ENCODE data around the gene KTN1.

The KTN1 gene

DNA sequence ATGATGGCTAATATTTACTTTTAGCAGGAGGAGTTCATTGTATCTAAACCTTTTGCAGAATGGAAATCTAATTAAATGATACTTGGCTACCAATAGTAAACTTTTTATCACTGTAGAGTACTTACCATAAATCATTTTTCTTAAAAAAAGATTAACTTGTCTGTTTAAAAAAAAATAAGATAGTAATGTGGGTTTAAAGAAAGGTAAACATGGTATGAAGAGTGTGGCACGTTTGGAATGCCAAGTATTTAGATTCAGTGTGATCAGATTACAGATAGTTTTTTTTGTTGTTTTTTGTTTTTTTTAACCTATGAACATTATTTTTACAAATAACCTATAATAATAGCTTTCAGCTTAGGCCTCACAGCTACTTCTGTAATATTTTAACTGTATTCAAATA is 25.8 kb downstream of the KTN1 start:
- no peak for DNase-seq (ENCODE audit: low read depth)

DNA sequence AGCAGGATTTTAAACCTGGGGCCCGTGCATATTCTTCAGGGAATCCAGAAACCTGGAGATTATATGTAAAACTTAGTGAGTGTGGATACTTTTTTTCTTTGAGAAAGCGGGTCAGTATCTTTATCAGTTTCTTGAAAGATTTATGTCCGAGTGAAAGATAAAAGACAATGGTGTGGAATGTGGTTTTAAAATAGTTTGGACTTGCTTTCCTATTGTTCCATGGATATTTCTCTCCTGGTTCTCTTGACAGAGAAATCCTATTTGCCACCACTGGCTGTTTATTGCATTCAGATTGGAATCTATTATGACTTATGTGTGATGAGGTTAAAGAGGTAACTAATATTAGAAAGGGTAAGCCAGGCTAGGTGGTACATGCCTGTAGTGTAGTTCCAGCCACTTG is 27.4 kb downstream of the KTN1 start:
- no peak for DNase-seq (ENCODE audit: low read depth)

DNA sequence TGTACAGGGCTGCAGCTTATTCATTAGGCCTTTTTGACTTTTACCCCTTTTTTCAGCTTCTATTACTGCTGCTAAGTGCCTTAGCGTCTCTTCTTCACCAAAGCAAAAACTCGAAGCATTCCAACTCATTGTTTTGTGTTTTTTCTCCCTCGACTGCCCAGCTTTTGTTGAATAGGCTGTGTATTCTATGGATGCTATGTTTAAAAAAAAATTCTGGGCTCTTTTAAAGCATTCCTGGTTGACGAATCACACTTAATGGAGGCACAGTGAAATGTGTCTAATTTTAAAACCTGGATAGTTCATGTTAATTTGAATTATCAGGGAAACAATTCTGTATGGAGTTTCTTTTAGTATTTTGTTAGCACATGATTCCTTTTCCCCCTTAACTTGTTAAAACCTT is 29.7 kb downstream of the KTN1 start:
- DNase-seq (ENCODE audit: low read depth), result no peak

- no peak for DNase-seq (ENCODE audit: low read depth)
Observed at GRCh38 chr14:55610713-55611370, 30.8 kb downstream of the KTN1 start.

DNA sequence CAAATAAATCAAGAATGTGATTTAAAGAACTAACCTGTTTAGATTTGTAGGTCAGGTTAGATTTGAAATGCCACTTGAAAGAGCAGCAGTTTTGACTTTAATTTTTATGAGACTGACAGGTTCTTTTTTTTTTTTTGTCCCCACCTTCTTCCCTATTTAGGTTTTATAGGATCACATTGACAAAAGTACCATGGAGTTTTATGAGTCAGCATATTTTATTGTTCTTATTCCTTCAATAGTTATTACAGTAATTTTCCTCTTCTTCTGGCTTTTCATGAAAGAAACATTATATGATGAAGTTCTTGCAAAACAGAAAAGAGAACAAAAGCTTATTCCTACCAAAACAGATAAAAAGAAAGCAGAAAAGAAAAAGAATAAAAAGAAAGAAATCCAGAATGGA is 31.9 kb downstream of the KTN1 start:
- DNase-seq (ENCODE audit: low read depth), result no peak

DNA sequence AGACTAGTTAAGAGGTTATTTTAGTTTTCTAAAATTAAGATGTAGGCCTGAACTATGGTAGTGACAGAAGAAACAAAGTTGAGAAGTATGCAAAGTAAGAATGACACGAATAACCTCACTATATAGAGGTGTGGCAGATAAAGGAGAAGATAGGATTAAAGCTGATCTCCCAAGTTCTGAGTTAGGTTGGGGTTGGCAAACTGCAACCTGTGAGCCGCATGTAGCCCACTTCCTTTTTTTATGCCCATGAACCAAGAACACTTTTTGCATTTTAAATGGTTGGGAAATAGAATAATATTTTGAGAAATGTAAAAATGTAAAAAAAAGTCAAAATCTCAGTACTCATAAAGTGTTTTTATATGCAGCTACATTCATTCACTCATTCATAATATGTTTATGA is 34.3 kb downstream of the KTN1 start:
- DNase-seq (ENCODE audit: low read depth), result no peak

DNA sequence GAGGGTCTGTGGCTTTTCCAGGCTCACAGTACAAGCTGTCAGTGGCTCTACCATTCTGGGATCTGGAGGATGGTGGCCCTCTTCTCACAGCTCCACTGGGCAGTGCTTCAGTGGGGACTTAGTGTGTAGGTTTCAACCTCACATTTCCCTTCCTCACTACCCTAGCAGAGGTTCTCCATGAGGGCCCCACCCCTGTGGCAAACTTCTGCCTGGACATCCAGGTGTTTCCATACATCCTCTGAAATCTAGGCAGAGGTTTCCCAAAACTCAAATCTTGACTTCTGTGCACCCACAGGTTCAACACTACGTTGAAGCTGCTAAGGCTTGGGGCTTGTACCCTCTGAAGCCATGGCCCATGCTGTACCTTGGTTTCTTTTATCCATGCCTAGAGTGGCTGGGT is 40.3 kb downstream of the KTN1 start:
- DNase-seq (ENCODE audit: low read depth), result no peak

- DNase-seq (ENCODE audit: low read depth), result no peak
Observed at GRCh38 chr14:55620981-55621380, 41.0 kb downstream of the KTN1 start.

GRCh38 chr14:55621391-55621790 is 41.4 kb downstream of the KTN1 start:
- DNase-seq (ENCODE audit: low read depth), result no peak

DNA sequence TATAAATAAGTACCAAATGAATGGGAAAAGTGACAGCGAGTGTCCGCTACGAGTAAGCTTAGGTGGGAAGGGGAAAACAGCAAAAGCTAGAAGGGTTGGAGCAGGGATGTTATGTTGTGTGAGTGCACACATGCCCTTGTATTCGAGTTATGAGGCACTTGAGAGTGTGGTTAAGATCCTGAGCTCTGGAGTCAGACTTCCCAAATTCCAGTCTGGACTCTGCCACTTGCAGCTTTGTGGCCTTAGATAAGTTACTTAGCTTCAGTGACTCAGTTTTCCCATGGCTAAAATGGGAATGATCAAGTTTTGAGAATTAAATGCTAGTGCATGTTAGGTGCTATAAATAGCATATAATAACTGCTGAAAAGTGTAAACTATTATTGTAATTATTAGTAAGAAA is 44.9 kb downstream of the KTN1 start:
- no peak for DNase-seq (ENCODE audit: low read depth)

GRCh38 chr14:55625481-55625880 is 45.5 kb downstream of the KTN1 start:
- no peak for DNase-seq (ENCODE audit: low read depth)

DNA sequence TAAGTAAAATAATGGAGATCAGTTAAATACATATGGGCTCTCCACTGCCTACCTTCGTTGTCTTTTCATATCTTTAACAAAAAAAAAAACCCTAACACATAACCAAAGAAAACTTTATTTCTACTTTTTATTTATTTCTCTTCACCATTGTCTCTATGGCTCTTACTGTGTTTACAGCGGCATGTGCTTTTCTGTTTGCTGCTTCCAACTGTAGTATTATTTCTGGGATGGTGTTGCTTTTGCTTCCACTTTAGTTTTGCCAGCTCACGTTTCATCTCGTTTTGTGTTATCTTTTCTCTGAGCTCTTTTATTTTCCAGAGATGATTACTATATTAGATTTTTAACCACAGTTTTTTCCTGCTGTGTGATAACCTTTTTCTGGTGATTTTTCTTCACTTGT is 46.1 kb downstream of the KTN1 start:
- DNase-seq (ENCODE audit: low read depth), result no peak

DNA sequence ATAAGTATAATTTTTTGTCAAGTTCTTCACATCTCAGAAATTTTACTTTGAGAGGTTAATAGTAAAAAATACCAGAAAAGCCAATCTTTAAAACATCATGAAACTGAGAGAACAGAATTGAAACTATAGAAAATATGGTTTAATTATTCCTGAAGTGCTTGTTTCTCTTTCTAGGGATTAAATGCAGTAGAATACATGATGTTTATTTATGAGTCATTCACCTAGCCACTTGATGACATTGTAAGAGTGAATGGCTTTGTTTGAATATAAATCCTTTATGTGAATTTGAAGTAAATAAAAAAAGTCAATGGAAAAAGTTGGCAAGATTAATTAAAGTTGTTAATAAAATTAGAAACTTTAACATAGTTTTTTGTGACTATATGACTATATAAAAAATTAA is 48.4 kb downstream of the KTN1 start:
- DNase-seq (ENCODE audit: low read depth), result no peak

DNA sequence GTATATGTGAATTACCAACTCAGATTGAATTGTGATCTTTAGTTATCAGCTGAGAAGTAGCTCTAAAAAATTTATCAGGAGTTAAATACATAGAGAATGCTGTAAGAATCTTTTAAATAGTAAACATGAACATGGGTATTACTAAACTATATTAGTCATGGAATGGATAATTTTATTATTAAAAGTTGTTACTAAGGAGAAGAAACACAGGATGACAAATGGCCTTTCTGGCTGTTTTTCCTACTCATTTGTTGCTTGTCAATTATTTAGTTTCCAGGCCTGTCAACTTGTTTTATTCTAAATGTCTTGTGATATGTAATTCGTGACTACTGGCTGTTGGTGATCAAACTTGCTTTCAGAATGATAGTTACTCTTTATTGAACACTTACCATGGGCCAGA is 58.7 kb downstream of the KTN1 start:
- DNase-seq (ENCODE audit: low read depth), result no peak

- no peak for DNase-seq (ENCODE audit: low read depth)
Observed at GRCh38 chr14:55641290-55641689, 61.3 kb downstream of the KTN1 start.

DNA sequence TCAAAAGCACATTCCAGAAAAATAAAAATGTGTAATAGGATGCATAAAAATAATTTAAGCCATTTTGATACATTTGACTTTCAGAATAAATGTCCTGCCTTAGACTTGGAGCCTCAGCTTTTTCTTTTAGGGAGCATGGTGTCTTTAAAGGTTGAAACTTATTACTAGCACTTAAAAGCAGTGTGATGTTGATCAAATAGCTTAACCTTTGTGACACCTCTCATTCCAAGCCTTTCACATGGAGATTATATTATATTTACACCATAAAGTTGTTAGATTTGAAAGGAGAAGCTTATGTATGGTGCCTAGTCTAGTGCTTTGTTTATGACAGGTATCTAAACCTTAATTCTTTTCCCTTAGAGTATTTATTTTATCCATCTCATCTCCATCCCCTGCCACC is 61.9 kb downstream of the KTN1 start:
- DNase-seq (ENCODE audit: low read depth), result no peak

DNA sequence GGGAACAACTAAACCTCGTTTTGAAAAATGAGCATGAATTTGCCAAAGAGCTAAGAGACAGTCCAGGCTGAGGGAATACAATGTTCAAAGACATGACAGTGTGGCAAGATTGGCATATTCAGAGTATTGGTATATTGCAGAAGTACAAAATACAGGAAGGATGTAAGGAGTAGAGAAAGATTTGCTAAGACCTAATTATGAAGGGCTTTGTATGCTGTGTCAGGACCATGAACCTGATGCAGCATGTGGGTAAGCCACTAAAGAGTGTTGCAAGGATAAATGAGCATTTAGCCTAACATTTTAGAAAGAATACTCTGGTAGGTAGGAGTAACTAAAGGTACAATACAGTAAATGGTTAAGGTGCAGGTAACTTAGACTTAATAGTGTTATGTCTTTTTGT is 65.1 kb downstream of the KTN1 start:
- no peak for DNase-seq (ENCODE audit: low read depth)

DNA sequence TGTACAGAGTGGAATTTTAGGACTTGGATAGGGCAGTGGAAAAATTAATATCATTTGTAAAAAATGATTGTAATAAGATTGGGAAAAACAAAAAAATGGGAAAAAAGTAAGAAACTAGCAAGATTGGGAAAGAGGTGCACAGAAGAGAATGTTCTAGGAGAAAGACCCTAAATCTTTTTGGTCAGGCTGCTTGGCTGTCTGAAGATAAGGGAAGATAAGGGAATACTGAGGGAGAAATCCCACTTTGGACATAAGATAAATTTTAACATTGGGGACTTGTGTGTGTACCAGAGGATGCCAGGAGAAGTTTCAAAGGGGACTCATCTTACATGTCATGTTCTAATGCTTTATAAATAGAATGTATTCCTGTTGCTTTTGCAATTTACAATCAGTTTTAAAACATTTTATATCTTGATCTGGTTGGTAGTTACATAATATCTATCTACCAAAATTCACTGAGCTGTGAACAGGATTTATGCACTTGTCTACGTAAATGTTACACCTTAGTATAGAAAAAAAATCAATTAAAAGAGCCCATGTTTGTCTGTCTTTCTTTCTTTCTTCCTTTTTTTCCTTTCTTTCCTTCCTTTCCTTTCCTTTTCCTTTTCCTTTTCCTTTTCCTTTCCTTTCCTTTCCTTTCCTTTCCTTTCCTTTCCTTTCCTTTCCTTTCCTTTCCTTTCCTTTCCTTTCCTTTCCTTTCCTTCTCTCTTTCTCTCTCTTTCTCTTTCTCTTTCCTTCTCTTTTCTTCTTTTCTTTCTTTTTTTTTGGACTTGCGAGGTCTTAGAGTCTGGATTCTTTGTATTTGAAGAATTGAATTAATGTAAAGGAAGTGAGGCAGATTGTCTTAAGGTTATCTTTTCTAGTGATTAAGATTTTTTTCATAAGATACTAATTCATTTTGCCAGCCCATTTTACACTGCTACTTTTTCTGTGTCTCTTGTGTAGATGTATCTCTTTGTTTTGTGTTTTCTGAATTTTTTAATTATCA is 66.1 kb downstream of the KTN1 start:
- no peak for DNase-seq (ENCODE audit: low read depth)

DNA sequence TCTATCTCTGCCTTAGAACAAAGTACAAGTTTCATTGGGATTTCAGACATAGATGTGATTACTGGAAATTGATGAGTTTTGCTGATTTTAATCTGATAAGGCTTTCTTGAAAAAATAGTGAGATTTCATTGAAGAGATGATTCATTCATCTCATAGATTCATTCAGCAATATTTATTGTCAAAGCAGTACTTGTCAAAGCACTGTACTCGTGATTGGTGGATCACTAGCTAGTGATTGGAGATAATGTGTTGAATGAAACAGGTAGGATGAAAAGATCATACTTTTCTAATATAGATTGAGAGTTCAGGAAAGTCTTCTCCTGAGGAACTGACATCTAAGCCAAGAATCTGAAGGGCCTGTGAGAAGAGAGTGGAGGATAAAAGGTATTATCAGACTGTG is 71.0 kb downstream of the KTN1 start:
- DNase-seq (ENCODE audit: low read depth), result no peak

- no peak for DNase-seq (ENCODE audit: low read depth)
Observed at GRCh38 chr14:55654243-55654642, 74.2 kb downstream of the KTN1 start.

DNA sequence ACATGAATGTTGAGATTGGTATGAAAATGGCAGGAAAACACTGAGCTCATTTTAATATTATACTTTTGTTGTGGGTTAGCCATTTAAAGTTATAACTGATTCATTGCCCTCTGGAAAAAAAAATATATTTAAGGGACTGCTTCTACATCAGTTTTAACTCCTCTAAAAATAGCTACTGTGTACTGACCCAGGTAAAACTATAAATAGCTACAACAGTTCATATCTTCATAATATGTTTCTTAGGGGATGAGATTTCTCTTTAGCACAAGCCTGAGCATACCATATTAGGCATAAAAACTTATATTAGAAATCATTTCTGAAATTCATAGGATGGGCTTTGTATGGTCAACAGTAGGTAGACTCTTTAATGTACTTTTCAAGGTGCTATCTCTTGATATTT is 81.0 kb downstream of the KTN1 start:
- DNase-seq (ENCODE audit: low read depth), result no peak

GRCh38 chr14:55662752-55663151 is 82.7 kb downstream of the KTN1 start:
- no peak for DNase-seq (ENCODE audit: low read depth)

DNA sequence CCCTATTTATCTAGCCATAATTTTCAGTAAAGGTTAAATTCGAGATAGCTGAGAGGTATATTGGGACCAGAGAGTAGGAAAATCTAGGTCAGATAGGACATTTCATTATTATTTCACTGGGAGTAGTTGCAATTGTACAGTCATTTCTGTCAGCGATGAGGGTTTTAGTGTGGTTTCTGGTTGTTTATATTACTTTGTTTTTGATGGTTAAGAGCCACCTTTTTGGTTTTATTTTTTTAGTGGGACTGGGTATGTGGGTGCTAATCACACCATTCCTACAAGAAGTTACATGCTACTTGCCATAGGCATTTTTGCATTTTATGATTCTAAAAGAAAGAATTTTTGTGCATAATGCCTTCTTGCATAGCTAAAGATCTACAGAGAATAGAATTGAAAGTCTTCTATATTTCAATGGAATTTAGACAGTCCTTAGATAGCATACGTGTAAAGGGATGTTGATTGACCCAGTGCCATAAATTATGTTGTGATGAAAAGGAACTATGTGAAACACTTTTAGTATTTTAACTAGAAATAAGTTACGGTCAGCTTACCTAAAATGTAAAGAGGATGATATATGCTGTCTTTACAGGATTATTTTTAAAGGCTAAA is 85.2 kb downstream of the KTN1 start:
- no peak for DNase-seq (ENCODE audit: low read depth)
